Endothelial cell of umbilical vein (primary cell): ENCODE measurements around the gene GRIN3B. TPM values are rescaled to one million over a fixed set of nuclear protein-coding genes. Genes with fewer than 3 reads are reported as not detected.

Source experiments
- BruUV-seq: library from RNA; stranded (reverse); fragments of 400-500 nt; replicated peaks from 2 replicates; lab custom pipeline; 2021; lab: Mats Ljungman, UMichigan
- CTCF ChIA-PET: fragments of 300-600, 350-600 bp; sonication (Branson Sonifier 250); formaldehyde crosslinking; loops from one replicate; lab custom pipeline; 2021; ENCODE audit warnings: antibody characterized with exemption, inconsistent platforms; lab: Charles Lee
- POLR2A ChIA-PET: fragments of 300-600, 350-600 bp; sonication (Branson Sonifier 250); formaldehyde crosslinking; loops from one replicate; lab custom pipeline; 2021; ENCODE audit warnings: antibody characterized with exemption, inconsistent platforms; lab: Charles Lee
- DNase-seq: peaks from one replicate; pipeline ENCODE4 v3.0.0-alpha.2; 2011; ENCODE audit warnings: low read depth, low spot score
- FAIRE-seq: peaks from 2 replicates; lab custom pipeline; 2011; peaks lifted over from hg19 to GRCh38; lab: Jason Lieb, UNC
- H2AFZ ChIP-seq: 2 replicates; pipeline ENCODE4 v1.6.0; 2012; ENCODE audit warnings: low read depth, low read length, control low read depth, inconsistent platforms
- H3K27ac ChIP-seq: 2 replicates; pipeline ENCODE4 v1.5.1; 2011; ENCODE audit warnings: low read depth, mild to moderate bottlenecking, control low read depth, low read length, moderate library complexity; ENCODE audit not compliant: insufficient read depth
- H3K27me3 ChIP-seq, 2 experiments: 2 replicates each; pipeline versions ENCODE4 v1.6.0 to v1.6.1; 2011; ENCODE audit warnings: low read length in 2 of 2, mixed read lengths in 1 of 2; ENCODE audit not compliant: control insufficient read depth in 2 of 2, insufficient read depth in 2 of 2
- H3K36me3 ChIP-seq, 2 experiments: 2 replicates in 1 of 2; 3 replicates in 1 of 2; pipeline ENCODE4 v1.5.1; 2011; ENCODE audit warnings: low read length in 2 of 2, mild to moderate bottlenecking in 1 of 2, moderate library complexity in 1 of 2; ENCODE audit not compliant: control insufficient read depth in 2 of 2, insufficient read depth in 2 of 2; ENCODE audit errors: extremely low read depth in 1 of 2
- H3K4me1 ChIP-seq: 3 replicates; pipeline ENCODE4 v1.5.1; 2011; ENCODE audit warnings: mild to moderate bottlenecking, low read length; ENCODE audit not compliant: control insufficient read depth, insufficient read depth; ENCODE audit errors: extremely low read depth
- H3K4me2 ChIP-seq: 2 replicates; pipeline ENCODE4 v1.6.1; 2011; ENCODE audit warnings: low read length, control low read depth, mixed read lengths; ENCODE audit not compliant: insufficient read depth
- H3K4me3 ChIP-seq, 3 experiments: fragments of 200-600 bp in 1 of 3; sonication (generic), shearing (Covaris generic) in 1 of 3; replicated peaks in 1 of 3; 2 replicates each; pipeline ENCODE4 v1.5.1; 2011 to 2016; ENCODE audit warnings: control low read depth in 3 of 3, low read length in 3 of 3, mild to moderate bottlenecking in 2 of 3, inconsistent platforms in 1 of 3, low read depth in 1 of 3, moderate library complexity in 1 of 3; ENCODE audit not compliant: insufficient read depth in 1 of 3
- H3K79me2 ChIP-seq: 2 replicates; pipeline ENCODE4 v1.6.0; 2012; ENCODE audit warnings: low read length, inconsistent platforms; ENCODE audit not compliant: control insufficient read depth, insufficient read depth
- H3K9ac ChIP-seq: replicated peaks from 2 replicates; pipeline ENCODE3; 2011; ENCODE audit warnings: low read length, control low read depth; ENCODE audit not compliant: insufficient read depth; ENCODE audit errors: extremely low read depth
- H3K9me1 ChIP-seq: replicated peaks from 3 replicates; pipeline ENCODE4 v1.6.0; 2011; ENCODE audit warnings: mild to moderate bottlenecking, low read length; ENCODE audit not compliant: control insufficient read depth, insufficient read depth; ENCODE audit errors: extremely low read depth
- H3K9me3 ChIP-seq: replicated peaks from 2 replicates; pipeline ENCODE4 v1.5.1; 2012; ENCODE audit warnings: low read length, inconsistent platforms; ENCODE audit not compliant: control insufficient read depth, insufficient read depth
- H4K20me1 ChIP-seq: replicated peaks from 2 replicates; pipeline ENCODE3; 2011; ENCODE audit warnings: mild to moderate bottlenecking, low read length; ENCODE audit not compliant: control insufficient read depth, insufficient read depth; ENCODE audit errors: extremely low read depth
- EZH2 ChIP-seq: IDR thresholded peaks from 2 replicates; pipeline ENCODE4 v1.6.1; 2012; ENCODE audit warnings: borderline replicate concordance, low read depth, mild to moderate bottlenecking, moderate library complexity, low read length, inconsistent platforms; ENCODE audit not compliant: severe bottlenecking
- FOS ChIP-seq: IDR thresholded peaks from 2 replicates; pipeline ENCODE4 v1.6.1; 2011; ENCODE audit warnings: mild to moderate bottlenecking, low read length, moderate library complexity, borderline replicate concordance; ENCODE audit not compliant: insufficient read depth
- GATA2 ChIP-seq: IDR thresholded peaks from 2 replicates; pipeline ENCODE4 v1.7.0; 2011; ENCODE audit warnings: low read depth, mild to moderate bottlenecking, moderate library complexity, mixed read lengths, low read length; ENCODE audit not compliant: insufficient read length, insufficient read depth
- JUN ChIP-seq: IDR thresholded peaks from 2 replicates; pipeline ENCODE4 v1.6.1; 2011; ENCODE audit warnings: borderline replicate concordance, low read depth; ENCODE audit not compliant: insufficient read length, insufficient read depth
- MYC ChIP-seq: IDR thresholded peaks from one replicate; pipeline ENCODE4 v1.6.1; 2011; ENCODE audit warnings: mild to moderate bottlenecking, low read depth, low read length
- POLR2A ChIP-seq: IDR thresholded peaks from 2 replicates; pipeline ENCODE4 v1.6.1; 2012; ENCODE audit warnings: low read depth, mild to moderate bottlenecking, control low read depth, low read length
- POLR2AphosphoS5 ChIP-seq: IDR thresholded peaks from 2 replicates; pipeline ENCODE4 v1.6.1; 2012; ENCODE audit warnings: low read depth, mild to moderate bottlenecking, control low read depth, low read length, moderate library complexity; ENCODE audit not compliant: insufficient read depth
- dilution Hi-C: fragments of 300-500 bp; cut with MboI; formaldehyde crosslinking; loops from one replicate; pipeline ENCODE4 v1.15.0; 2019; ENCODE audit warnings: low sequenced_read_pairs; ENCODE audit not compliant: extremely low pct_ligation_motif_present
- intact Hi-C: fragments of 100-400 bp; cut with micrococcal nuclease; formaldehyde crosslinking; loops from one replicate; pipeline ENCODE4 v1.10.0; 2022
- polyA plus RNA-seq, 4 experiments: library from polyadenylated mRNA; depleted of rRNA in 3 of 4; stranded (reverse) in 3 of 4; unstranded in 1 of 4; fragments of >200 nt; gene quantifications; 2 replicates each; pipeline versions ENCODE4 v1.2.1 to v1.2.3, GENCODE V29; 2011 to 2012; ENCODE audit warnings: missing spikeins in 1 of 4
- total RNA-seq: library from RNA; stranded (reverse); gene quantifications from 2 replicates; pipeline ENCODE4 v1.2.3, GENCODE V29; 2021
- TF ChIP-seq, protein P1 (sequence below), 2 donors: IDR thresholded peaks; 1 replicate in 1 of 2; 2 replicates in 1 of 2; pipeline ENCODE4 v1.5.1; 2011; ENCODE audit warnings: low read length in 2 of 2, mild to moderate bottlenecking in 2 of 2, moderate library complexity in 2 of 2, control low read depth in 1 of 2, inconsistent platforms in 1 of 2, low read depth in 1 of 2; ENCODE audit not compliant: insufficient read depth in 1 of 2; ENCODE audit errors: extremely low read depth in 1 of 2
- TF ChIP-seq, protein P2 (sequence below): IDR thresholded peaks from 2 replicates; pipeline ENCODE4 v1.6.1; 2011; ENCODE audit not compliant: insufficient read depth, insufficient read length

Gene GRIN3B
- total and polyA plus RNA-seq, 2 donors (not counting 3 experiments of a cell fraction or from before 2014, with no cell fraction given) = 0.43 to 0.82 TPM

DNA sequence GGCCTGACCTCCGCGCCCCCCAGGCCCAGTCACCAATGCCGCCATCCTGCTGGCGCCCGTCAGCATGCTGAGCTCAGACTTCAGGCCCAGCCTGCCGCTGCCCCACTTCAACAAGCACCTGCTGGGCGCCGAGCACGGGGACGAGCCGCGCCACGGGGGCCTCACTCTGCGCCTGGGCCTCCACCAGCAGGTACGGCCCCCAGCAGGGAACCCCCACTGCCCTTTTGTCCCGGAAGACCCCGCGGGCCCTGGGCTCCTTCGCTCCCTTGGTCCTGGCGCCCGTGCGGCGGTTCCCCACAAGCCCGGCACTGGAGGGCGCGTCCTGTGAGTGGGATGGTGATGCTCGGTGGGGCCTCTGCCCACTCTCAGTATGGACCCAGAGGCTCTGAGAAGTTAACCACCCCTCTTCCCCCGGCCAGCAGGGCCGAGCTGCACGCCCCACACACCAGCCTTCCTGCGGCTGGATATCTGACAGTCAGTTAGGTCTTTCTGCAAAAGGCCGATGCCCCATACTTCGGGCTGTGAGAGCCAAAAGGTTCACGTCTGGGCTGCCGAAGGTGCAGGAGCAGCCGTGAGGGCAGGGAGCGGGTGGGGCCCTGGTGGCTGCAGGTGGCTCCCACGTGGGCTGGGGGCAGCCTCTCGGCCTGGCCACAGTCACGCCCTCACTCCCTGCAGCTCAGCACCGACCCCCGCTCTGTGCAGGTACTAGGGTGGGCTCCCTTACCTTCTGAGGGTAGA lies 8.1 kb upstream of the GRIN3B start:
- no peak for TF ChIP-seq MYC
- TF ChIP-seq FOS = no peak
- TF ChIP-seq EZH2 = no peak
- no peak for TF ChIP-seq POLR2A
- no TSS peak for BruUV-seq
- Histone ChIP-seq H3K4me1 (no peaks in the 10 kb centered on the region), H3K9me3 (no peaks in the 10 kb centered on the region), H3K4me2 (no peak overlapping the region), H3K36me3 (peaks cover 0 to 9% of the 10 kb centered on the region in 2 experiments), H3K79me2 (no peaks in the 10 kb centered on the region), H4K20me1 (no peaks in the 10 kb centered on the region), H3K9ac (no peak overlapping the region), H2AFZ (no peak overlapping the region), H3K4me3 (no peak overlapping the region), H3K27ac (no peak overlapping the region), H3K27me3 (peaks cover 3 to 11% of the 10 kb centered on the region in 2 experiments), H3K9me1 (no peaks in the 10 kb centered on the region)
- ChIA-PET POLR2A (no interaction called here), CTCF (no interaction called here)
- intact Hi-C loops = no loop called here
- FAIRE-seq = no peak
- dilution Hi-C loops = no loop called here
- no peak for DNase-seq

DNA sequence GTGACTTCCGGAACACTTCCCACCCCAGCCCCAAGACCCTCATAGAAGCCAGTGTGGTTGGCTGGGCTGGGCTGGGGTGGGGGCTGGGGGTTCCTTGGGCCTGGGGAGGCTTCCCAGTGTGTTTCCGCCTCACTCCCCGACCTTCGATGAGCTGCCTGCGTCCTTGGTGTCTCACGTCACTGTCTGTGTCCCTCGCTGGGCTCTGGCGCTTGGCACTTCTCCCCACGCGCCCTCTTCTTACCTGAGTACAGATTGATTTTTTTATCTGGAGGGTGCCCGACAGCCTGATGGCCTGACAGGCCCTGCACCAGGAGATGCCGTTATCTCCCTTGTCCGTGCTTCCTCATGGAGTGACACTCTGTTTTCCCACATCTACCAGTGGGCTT lies 7.6 kb upstream of the GRIN3B start:
- Histone ChIP-seq H4K20me1 (no peaks in the 10 kb centered on the region), H3K79me2 (no peaks in the 10 kb centered on the region), H3K4me2 (no peak overlapping the region), H3K4me3 (no peak overlapping the region), H3K36me3 (peaks cover 0 to 9% of the 10 kb centered on the region in 2 experiments), H3K27ac (no peak overlapping the region), H3K9me3 (no peaks in the 10 kb centered on the region), H3K27me3 (peaks cover 6 to 16% of the 10 kb centered on the region in 2 experiments), H2AFZ (no peak overlapping the region), H3K4me1 (no peaks in the 10 kb centered on the region), H3K9ac (no peak overlapping the region), H3K9me1 (no peaks in the 10 kb centered on the region)
- ChIA-PET CTCF (interaction anchor here (0.7 kb wide), 1 partner anchor 8 kb away, joined by 4 read pairs; the partner anchor contains the start of gene WDR18), POLR2A (no interaction called here)
- FAIRE-seq (no peak), DNase-seq (no peak)
- no TSS peak for BruUV-seq
- dilution Hi-C loops = no loop called here
- intact Hi-C loops = no loop called here
- TF ChIP-seq GATA2 (no peak), MYC (no peak), FOS (no peak), EZH2 (no peak), POLR2AphosphoS5 (no peak), POLR2A (no peak), JUN (no peak)
- TF ChIP-seq, protein P1, sequence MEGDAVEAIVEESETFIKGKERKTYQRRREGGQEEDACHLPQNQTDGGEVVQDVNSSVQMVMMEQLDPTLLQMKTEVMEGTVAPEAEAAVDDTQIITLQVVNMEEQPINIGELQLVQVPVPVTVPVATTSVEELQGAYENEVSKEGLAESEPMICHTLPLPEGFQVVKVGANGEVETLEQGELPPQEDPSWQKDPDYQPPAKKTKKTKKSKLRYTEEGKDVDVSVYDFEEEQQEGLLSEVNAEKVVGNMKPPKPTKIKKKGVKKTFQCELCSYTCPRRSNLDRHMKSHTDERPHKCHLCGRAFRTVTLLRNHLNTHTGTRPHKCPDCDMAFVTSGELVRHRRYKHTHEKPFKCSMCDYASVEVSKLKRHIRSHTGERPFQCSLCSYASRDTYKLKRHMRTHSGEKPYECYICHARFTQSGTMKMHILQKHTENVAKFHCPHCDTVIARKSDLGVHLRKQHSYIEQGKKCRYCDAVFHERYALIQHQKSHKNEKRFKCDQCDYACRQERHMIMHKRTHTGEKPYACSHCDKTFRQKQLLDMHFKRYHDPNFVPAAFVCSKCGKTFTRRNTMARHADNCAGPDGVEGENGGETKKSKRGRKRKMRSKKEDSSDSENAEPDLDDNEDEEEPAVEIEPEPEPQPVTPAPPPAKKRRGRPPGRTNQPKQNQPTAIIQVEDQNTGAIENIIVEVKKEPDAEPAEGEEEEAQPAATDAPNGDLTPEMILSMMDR (IDR thresholded peaks at IDR 0.05; ENCODE audit: extremely low read depth in 1 of 2, insufficient read depth in 1 of 2, low read depth in 1 of 2, low read length in 2 of 2) = no peak
- TF ChIP-seq, protein P2, sequence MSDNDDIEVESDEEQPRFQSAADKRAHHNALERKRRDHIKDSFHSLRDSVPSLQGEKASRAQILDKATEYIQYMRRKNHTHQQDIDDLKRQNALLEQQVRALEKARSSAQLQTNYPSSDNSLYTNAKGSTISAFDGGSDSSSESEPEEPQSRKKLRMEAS = no peak
